ENCODE data around the gene CCDC85B. TPM values are rescaled to one million over a fixed set of nuclear protein-coding genes. Genes with fewer than 3 reads are reported as not detected.

Gene CCDC85B
- total and polyA plus RNA-seq, 2 of the 8 experiments (the other 6 are each of a cell fraction or from before 2014, with no cell fraction given): 19.8 to 30.8 TPM

DNA sequence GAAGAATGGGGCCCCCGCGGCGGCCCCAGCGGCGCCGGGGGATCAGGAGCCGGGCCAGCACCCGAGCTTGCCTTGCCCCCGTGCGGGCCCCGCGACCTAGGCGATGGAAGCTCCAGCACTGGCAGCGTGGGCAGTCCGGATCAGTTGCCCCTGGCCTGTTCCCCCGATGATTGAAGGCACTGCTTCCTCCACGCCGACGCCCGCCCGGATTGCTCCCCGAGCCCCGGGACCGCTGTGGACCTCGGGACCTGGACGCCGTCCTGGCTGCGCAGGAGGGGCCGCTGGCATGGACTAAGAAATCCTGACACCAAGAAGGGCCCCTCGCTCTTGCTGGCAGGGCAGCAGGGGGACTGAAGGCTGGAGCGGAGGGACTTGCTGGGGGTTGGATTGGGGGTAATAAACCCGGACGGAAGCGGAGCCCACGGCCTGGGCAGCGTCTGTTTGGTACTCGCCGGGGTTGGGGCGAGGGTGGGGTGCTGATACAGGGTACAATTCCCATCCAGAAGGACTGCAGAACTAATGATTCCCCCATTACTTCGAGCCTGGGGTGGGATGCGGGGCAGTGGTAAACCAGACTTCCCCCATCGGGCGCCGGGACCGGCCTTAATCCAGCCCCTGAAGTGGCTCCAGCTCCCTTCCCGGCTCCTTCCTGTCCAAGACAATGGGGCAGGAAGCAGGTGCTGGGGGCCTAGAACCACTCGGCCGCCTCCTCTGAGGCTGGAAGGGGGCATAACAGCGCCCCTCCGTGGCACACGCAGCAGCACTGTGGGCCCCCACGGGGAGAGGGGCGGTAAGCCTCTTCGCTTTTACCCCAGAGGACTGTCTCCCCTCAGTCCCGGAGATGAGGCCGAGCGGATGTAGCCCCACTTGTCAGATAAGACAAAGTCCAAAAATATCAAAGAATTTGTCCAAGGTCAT lies 1.0 kb downstream of the CCDC85B start:
- POLR2A ChIA-PET (ENCODE audit: partially characterized antibody): interaction anchor here (0.7 to 39.7 kb wide), 18 partner anchors 9 to 398 kb away, joined by 3 to 1071 read pairs (median 4); partner anchors contain the start of genes C11orf68, CFL1, CST6 and EFEMP2
- WGBS, 2 experiments (ENCODE audit: extremely low coverage in 1 of 2, insufficient coverage in 1 of 2, insufficient read length in 1 of 2, insufficient replicate concordance in 2 of 2, low coverage in 1 of 2, low lambda C conversion rate in 2 of 2, missing lambda C conversion rate in 1 of 2): 7% methylated on average over 47 of the region's 57 CpGs; no CpG with 5 or more reads in 1 of the 2 experiments
- Histone ChIP-seq H3K9me3 (ENCODE audit: insufficient read depth in 2 of 2, low read depth in 1 of 2, low read length in 1 of 2) (no peaks in the 10 kb centered on the region), H3K79me2 (ENCODE audit: control insufficient read depth in 1 of 2, insufficient read depth in 2 of 2, low read length in 2 of 2) (peaks cover 0 to 4% of the 10 kb centered on the region in 2 experiments; a peak in 1 of 4 replicates), H2BK120ac (replicated peaks; ENCODE audit: low read depth, low read length) (no peak overlapping the region), H3K18ac (ENCODE audit: extremely low read depth, low read length) (peak overlapping the region; percentile 71), H3K36me3 (ENCODE audit: control insufficient read depth in 2 of 4, insufficient read depth in 4 of 4, low read length in 3 of 4) (peaks cover 0 to 2% (median under 1%) of the 10 kb centered on the region in 4 experiments; a peak in 3 of 8 replicates), H3K14ac (ENCODE audit: insufficient read length) (no peak overlapping the region), H3K4me2 (ENCODE audit: insufficient read depth in 1 of 2, low read depth in 2 of 2, low read length in 2 of 2) (peak overlapping the region; percentile 94 to 97), H3K27me3 (replicated peaks in 1 of 4; ENCODE audit: control insufficient read depth in 3 of 4, extremely low read depth in 1 of 4, insufficient read depth in 3 of 4, low read length in 3 of 4) (peaks cover 0 to 14% (median 8%) of the 10 kb centered on the region in 4 experiments; a peak in 6 of 7 replicates), H2AK5ac (ENCODE audit: low read depth, low read length) (no peak overlapping the region), H4K5ac (ENCODE audit: insufficient read length, low read depth, low read length) (no peak overlapping the region), H2BK20ac (ENCODE audit: low read length) (no peak overlapping the region), H2BK15ac (ENCODE audit: low read length) (no peak overlapping the region), H4K20me1 (replicated peaks in 1 of 2; ENCODE audit: control insufficient read depth in 1 of 2, insufficient read depth in 2 of 2, low read length in 2 of 2) (peaks cover 2 to 4% of the 10 kb centered on the region in 2 experiments), H3K56ac (replicated peaks; ENCODE audit: insufficient read length, low read depth, low read length) (peak overlapping the region; percentile 32), H3K79me1 (ENCODE audit: low read depth, low read length) (no peaks in the 10 kb centered on the region), H3K4me1 (replicated peaks in 1 of 4; ENCODE audit: control insufficient read depth in 3 of 4, insufficient read depth in 4 of 4, low read length in 3 of 4) (peaks cover 0 to 30% (median 12%) of the 10 kb centered on the region in 4 experiments; a peak in 5 of 7 replicates), H4K91ac (replicated peaks; ENCODE audit: insufficient read length, low read length) (no peak overlapping the region), H4K8ac (ENCODE audit: extremely low read depth, insufficient read depth, low read length) (peak overlapping the region; percentile 22; the same call in 1 of the 2 replicates), H2AFZ (ENCODE audit: low read length) (no peak overlapping the region), H3K9ac (replicated peaks in 1 of 4; ENCODE audit: extremely low read depth in 1 of 4, low read depth in 3 of 4, low read length in 3 of 4) (peak overlapping the region; percentile 39 to 79 (median 70); a peak in 6 of 7 replicates), H3K23ac (ENCODE audit: insufficient read length) (no peak overlapping the region), H3K23me2 (ENCODE audit: low read depth, low read length) (peaks cover 25% of the 10 kb centered on the region), H2BK12ac (ENCODE audit: low read depth, low read length) (peak overlapping the region; percentile 50; the same call in 1 of the 2 replicates), H3K4ac (replicated peaks; ENCODE audit: insufficient read length, low read depth, low read length) (no peak overlapping the region), H3K27ac (ENCODE audit: low read depth, low read length) (no peak overlapping the region; the same call in 1 of the 2 replicates), H3K4me3 (ENCODE audit: extremely low read depth in 1 of 4, insufficient read depth in 2 of 4, low read depth in 3 of 4, low read length in 4 of 4) (peak overlapping the region; percentile 74 to 82 (median 78)), H2BK5ac (ENCODE audit: low read depth, low read length) (no peak overlapping the region)
- DNase-seq (ENCODE audit: low read depth in 1 of 2, low spot score in 2 of 2) (peak in 1 of 2 experiments; percentile 72), FAIRE-seq (no peak)
- CTCF ChIA-PET (ENCODE audit: partially characterized antibody): interaction anchor here (0.6 to 19.6 kb wide), 37 partner anchors 8 to 535 kb away, joined by 3 to 283 read pairs (median 5); partner anchors contain the start of genes AP5B1, C11orf68, CFL1 and EFEMP2
- TF ChIP-seq, protein P1, sequence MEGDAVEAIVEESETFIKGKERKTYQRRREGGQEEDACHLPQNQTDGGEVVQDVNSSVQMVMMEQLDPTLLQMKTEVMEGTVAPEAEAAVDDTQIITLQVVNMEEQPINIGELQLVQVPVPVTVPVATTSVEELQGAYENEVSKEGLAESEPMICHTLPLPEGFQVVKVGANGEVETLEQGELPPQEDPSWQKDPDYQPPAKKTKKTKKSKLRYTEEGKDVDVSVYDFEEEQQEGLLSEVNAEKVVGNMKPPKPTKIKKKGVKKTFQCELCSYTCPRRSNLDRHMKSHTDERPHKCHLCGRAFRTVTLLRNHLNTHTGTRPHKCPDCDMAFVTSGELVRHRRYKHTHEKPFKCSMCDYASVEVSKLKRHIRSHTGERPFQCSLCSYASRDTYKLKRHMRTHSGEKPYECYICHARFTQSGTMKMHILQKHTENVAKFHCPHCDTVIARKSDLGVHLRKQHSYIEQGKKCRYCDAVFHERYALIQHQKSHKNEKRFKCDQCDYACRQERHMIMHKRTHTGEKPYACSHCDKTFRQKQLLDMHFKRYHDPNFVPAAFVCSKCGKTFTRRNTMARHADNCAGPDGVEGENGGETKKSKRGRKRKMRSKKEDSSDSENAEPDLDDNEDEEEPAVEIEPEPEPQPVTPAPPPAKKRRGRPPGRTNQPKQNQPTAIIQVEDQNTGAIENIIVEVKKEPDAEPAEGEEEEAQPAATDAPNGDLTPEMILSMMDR (IDR thresholded peaks at IDR 0.05; ENCODE audit: control extremely low read depth in 1 of 3, insufficient read depth in 1 of 3, low read depth in 1 of 3, low read length in 3 of 3): peak in 2 of 3 experiments; percentile 49 to 52; a peak in 3 of 4 replicates
- TF ChIP-seq RAD21 (IDR thresholded peaks at IDR 0.05 in 1 of 2, conservative IDR thresholded peaks at IDR 0.05 in 1 of 2; ENCODE audit: low read depth in 2 of 2, low read length in 2 of 2): peak in 1 of 2 experiments; percentile 32; a peak in 1 of 4 replicates
- no peak for TF ChIP-seq RFX5 (IDR thresholded peaks at IDR 0.05; ENCODE audit: borderline replicate concordance, low read depth, low read length)
- TF ChIP-seq HDAC2 (IDR thresholded peaks at IDR 0.05; ENCODE audit: borderline replicate concordance in 1 of 2, low read depth in 2 of 2, low read length in 2 of 2): 0 out of 4 replicates have a peak, but pooled peaks of 1 of the 2 experiments have one; percentile 45
- TF ChIP-seq EZH2 (IDR thresholded peaks at IDR 0.05; ENCODE audit: low read depth, low read length, severe bottlenecking): peak; percentile 28

All from H1 (cell line).